ENCODE measurements around the gene RHO. TPM values are rescaled to one million over a fixed set of nuclear protein-coding genes. Genes with fewer than 3 reads are reported as not detected.

The RHO gene
- total RNA-seq, 3 donors from 2014 or later, result not detected

- Histone ChIP-seq H3K4me1 (ENCODE audit: low read depth) (no peaks in the 10 kb centered on the region), H3K9me3 (no peaks in the 10 kb centered on the region), H3K4me3 (no peak overlapping the region), H3K36me3 (ENCODE audit: low read depth) (no peaks in the 10 kb centered on the region)
- ATAC-seq (no peak), DNase-seq (no peak)
- no peak for TF ChIP-seq CTCF (IDR thresholded peaks at IDR 0.05)
- intact Hi-C loops (cut with DNase I, micrococcal nuclease), result no loop called here
These were observed 23.1 kb upstream of the RHO start for GRCh38 chr3:129505341-129505740.

GRCh38 chr3:129506231-129506742, 22.2 kb upstream of the RHO start:
- Histone ChIP-seq H3K4me1 (ENCODE audit: low read depth) (no peaks in the 10 kb centered on the region), H3K9me3 (no peaks in the 10 kb centered on the region), H3K36me3 (ENCODE audit: low read depth) (no peaks in the 10 kb centered on the region), H3K4me3 (no peak overlapping the region)
- no peak for ATAC-seq
- no peak for DNase-seq
- intact Hi-C loops (cut with DNase I, micrococcal nuclease), result no loop called here
- no peak for TF ChIP-seq CTCF (IDR thresholded peaks at IDR 0.05)

- no peak overlapping the region for H3K4me3 ChIP-seq
- intact Hi-C loops (cut with DNase I, micrococcal nuclease), result no loop called here
- TF ChIP-seq CTCF (IDR thresholded peaks at IDR 0.05), result no peak
- H3K36me3 ChIP-seq (ENCODE audit: low read depth), result no peaks in the 10 kb centered on the region
- DNase-seq, result no peak
- no peaks in the 10 kb centered on the region for H3K9me3 ChIP-seq
- H3K4me1 ChIP-seq (ENCODE audit: low read depth), result no peaks in the 10 kb centered on the region
- no peak for ATAC-seq
These were observed 21.1 kb upstream of the RHO start for GRCh38 chr3:129507181-129507831.

GRCh38 chr3:129512595-129512994, 15.8 kb upstream of the RHO start:
- Histone ChIP-seq H3K9me3 (no peaks in the 10 kb centered on the region), H3K4me3 (no peak overlapping the region), H3K4me1 (ENCODE audit: low read depth) (no peaks in the 10 kb centered on the region), H3K36me3 (ENCODE audit: low read depth) (no peaks in the 10 kb centered on the region)
- ATAC-seq (no peak), DNase-seq (no peak)
- intact Hi-C loops (cut with DNase I, micrococcal nuclease), result no loop called here
- no peak for TF ChIP-seq CTCF (IDR thresholded peaks at IDR 0.05)

- intact Hi-C loops (cut with DNase I, micrococcal nuclease), result no loop called here
- no peaks in the 10 kb centered on the region for H3K36me3 ChIP-seq (ENCODE audit: low read depth)
- DNase-seq (no peak), ATAC-seq (no peak)
- no peaks in the 10 kb centered on the region for H3K9me3 ChIP-seq
- H3K4me3 ChIP-seq, result no peak overlapping the region
- TF ChIP-seq CTCF (IDR thresholded peaks at IDR 0.05), result no peak
- H3K4me1 ChIP-seq (ENCODE audit: low read depth), result no peaks in the 10 kb centered on the region
These were observed 14.7 kb upstream of the RHO start for GRCh38 chr3:129513705-129514104.

All from mucosa of descending colon (tissue), 3 donors.